Medulla oblongata (tissue), 1 donor: ENCODE measurements around the gene MYO1B.

Source experiments
- DNase-seq: peaks from one replicate; pipeline ENCODE4 v3.0.0-alpha.2; 2015; ENCODE audit errors: extremely low spot score

MYO1B gene

GRCh38 chr2:191297033-191297432 is 51.8 kb downstream of the MYO1B start:
- DNase-seq = no peak

- no peak for DNase-seq
Measured at GRCh38 chr2:191298306-191298705, 53.1 kb downstream of the MYO1B start.

DNA sequence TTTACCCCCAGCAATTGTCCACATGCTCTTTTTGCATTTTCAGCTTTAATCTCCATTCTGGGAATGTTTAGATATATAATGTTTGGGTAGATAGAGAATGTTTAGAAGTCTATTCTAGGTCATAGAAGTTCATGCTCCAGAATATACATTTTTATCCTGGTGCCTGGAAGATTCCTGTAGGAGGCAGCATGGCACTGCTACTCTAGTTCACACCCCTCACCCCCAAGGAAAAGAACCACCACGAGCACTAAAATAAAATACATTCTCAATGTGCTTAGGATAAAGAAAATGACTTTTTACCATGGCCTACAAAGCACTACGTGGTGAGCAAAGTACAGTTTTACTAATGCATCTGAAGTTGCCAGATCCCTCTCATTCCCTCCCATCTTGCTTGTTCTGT is 53.8 kb downstream of the MYO1B start:
- no peak for DNase-seq

DNA sequence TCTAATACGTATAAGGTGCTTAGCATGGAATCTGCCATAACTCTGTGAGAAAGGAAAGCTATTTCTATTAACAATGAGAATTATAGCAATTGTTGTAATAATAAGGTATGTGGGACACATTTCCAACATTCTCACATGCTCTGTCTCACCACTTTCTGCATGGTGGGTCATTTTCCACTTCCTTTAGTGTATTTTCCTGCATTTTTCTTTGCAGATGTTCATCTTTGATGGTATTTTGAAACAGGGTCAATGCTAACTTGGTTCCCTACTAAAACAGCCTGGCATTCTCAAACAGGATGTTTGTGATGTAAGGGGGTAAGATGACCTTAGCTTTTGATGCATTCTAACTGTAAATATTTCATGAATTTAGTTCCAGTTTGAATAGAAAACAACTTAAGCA is 54.7 kb downstream of the MYO1B start:
- DNase-seq = no peak

DNA sequence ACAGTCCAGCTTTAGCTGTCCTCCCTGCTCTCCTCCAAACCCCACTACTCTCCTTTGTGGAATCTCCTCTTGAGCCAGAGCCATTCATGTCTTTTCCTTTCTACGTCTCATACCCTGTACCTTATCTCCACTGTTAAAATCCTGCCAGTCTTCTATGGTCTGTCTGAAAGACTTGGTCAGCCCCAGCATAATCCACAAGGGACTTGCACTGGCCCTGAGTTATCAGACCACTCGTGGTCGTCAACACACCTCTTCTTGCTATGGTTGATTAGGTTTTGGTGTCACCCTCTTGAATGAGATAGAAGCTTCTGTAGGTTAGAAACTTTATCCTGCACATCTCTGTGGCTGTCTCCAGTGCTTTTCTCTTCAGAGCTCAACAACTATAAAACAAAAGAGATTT is 56.8 kb downstream of the MYO1B start:
- DNase-seq = no peak

GRCh38 chr2:191302459-191303139 is 57.4 kb downstream of the MYO1B start:
- DNase-seq = no peak

DNA sequence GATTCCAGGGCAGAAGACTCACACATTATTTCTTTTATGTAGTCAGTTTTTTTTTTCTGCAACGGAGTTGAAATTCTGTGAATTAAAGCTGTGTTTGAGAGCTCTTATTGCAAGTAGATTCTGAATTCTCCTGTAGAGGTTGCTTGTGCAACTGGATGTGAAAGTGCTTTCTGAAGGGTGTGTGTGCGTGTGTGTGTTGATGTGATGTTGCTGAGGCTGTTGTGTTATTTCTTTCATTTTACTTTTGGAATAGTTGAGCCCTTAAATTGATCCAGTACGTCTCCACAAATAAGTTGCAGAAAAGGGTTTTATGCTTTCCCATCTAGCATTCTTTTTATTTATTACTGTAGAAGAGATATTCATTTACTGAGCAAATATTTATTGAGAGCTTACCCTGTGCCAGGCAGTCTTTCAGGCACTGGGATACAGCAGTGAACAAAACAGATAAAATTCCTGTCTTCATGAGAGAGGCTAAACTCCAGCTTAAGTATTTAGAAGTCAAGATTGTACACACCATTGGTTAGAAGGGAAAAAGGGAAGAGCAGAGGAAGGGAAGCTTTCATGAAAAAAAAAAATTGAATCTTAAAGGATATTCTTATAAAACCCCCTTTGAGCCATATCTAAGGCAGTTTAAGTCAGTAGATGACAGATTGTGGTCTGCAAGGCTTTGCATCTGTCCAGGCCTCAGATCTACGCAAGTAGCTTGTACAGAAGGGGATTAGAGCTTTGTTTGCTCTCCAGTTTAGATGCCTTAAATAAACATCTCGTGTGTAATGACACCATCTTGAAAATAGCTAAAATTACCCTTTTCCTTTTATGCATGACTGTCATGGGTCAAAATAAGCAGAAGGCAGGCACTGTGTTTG is 58.2 kb downstream of the MYO1B start:
- no peak for DNase-seq

GRCh38 chr2:191304939-191305875 is 60.0 kb downstream of the MYO1B start:
- DNase-seq = peak; percentile 34

DNA sequence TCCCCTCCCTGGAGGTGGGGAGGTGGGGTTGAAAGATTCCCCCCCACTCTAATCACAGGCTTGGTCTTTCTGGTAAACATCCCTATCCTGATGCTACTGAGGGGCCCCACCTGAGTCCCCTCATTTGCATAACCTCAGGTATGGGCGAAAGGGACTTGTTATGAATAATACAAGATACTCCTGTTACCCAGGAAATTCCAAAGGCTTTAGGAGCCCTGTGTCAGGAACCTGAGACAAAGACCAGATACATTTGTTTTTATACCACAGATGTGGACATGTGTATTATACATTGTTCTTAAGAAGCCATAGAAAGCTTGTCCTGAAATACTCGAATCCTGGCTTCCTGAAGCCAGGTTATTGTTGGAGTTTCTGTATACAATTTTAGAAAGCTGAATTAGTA is 62.8 kb downstream of the MYO1B start:
- DNase-seq = no peak

GRCh38 chr2:191311156-191311555 is 66.0 kb downstream of the MYO1B start:
- no peak for DNase-seq

DNA sequence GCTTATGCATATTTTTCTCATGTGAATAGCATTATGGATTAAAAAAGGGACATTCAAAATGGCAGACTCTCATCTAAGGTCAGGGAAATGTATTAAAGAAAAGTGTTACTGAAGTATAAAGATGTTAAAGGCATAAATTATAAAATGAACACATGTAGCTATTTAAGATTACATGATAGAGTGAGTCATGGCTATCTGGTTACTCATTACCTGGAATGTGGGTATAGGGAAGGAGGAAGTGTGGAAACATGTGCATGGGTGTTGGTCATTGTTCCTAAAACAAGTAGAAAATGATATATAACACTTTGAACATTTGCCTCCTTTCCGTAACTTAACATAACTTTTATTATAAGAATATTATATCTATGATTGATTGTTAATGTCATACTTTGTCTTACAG is 66.4 kb downstream of the MYO1B start:
- DNase-seq = no peak

DNA sequence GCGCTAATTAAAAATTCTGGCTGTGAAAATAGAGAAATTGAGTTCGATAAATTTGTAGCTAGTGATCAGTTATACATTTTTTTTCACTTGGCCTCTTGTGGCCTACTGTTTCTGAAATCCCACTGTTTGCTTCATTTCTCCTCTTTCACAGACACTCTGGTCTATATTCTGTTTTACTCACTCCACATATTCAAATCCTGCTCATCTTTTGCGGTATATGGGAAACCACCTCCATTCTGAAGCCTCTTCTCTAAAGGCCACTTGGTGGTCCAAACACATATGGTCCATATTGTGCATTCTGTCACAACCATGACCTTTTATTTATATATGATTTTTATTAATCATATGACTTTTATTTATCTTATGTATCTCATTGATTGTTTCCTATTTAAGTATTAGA is 67.0 kb downstream of the MYO1B start:
- no peak for DNase-seq

- DNase-seq = no peak
Measured at GRCh38 chr2:191312662-191313061, 67.5 kb downstream of the MYO1B start.

- DNase-seq = no peak
Measured at GRCh38 chr2:191314697-191315364, 69.6 kb downstream of the MYO1B start.

GRCh38 chr2:191315365-191315752 is 70.2 kb downstream of the MYO1B start:
- no peak for DNase-seq

GRCh38 chr2:191316246-191316994 is 71.2 kb downstream of the MYO1B start:
- no peak for DNase-seq

DNA sequence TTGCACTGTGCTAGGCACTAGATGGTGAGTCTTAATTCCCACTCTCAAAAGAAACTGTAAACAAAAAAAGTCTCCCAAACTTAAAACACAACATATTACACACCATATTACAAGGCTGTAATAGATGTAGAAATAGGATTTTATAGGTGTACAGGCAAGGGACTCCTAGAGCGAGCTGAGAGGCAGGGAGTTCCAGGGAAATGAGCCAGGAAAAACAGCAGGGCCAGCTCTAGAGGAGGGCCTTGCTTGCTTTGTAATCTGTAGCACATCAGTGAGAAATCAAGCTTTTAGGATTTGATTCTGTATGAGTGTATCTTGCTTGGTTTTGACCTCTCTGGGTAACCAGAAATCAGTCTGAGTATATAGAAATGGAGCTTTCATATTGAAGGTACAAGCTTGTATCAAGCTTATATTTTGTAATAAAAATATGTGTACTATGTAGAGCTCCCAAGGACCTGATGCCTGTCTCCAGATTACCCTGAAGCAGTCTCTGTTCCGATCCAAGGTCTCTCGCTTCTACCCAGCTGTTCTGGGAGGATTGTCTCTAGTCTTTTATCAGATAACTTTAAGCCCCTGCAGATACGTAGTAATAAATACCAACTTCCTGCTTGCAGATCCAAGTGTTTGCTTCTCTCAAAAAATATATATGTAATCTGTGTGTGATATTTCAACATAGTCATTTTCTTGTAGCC is 73.0 kb downstream of the MYO1B start:
- DNase-seq = no peak

DNA sequence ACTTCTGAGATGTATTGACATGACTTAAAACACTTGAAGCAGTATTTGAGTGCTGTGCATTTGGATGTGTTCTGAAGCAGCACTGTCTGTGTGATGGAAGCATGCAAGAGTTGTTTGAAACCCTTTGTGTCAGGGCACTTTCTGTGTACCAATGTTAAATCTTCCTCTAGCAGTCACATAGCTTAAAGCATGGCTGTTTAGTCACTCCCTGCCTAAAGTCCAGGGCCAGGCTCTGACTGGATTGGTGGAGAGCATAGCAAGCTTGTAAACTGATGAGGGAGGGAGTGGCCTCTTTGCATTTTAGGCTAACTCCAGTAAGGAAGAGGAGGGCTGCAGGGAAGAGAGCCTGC is 73.5 kb downstream of the MYO1B start:
- DNase-seq = no peak

DNA sequence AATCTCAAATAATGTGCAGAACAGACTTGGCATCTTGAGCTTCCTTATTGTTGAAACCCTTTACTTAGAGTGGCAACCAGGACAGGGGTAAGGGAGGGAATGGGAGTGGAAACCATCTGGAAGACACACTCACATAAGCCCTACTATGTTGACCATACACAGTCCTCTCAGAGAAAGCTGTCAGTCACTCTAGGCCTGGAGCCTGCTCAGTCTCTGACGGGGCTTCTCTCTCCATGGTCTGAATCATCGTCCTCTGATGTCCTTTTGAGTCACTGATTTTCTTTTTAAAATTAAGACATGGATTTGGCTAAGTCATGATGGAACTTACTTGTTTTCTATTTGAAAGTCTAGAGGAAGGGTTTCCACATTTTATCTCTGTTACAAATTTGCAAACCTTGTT is 74.0 kb downstream of the MYO1B start:
- no peak for DNase-seq

DNA sequence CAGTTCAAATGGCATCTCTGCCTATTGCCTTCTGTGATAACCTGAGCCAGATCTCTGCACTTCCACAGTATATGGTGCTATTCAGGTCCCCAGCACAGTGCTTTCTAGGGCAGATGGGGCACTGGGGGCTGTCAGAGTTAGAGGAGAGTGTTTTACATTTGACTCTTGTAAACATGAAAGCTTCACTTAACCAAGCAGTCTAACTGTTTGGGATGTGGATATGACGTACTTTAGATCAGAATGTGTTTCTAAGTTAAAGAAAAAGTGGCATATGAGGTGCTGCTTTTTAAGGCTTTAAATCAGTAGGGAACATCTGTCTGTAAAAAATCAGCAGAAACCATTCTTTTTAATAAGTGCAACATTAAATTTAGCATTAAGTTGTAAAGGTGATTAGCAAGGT is 75.7 kb downstream of the MYO1B start:
- DNase-seq = no peak
